LHCN-M2 (cell line): ENCODE results near the gene PDZD4. TPM values are rescaled to one million over a fixed set of nuclear protein-coding genes. Genes with fewer than 3 reads are reported as not detected.
A peak's percentile ranks its signal among the peaks of the same experiment; 100 is the strongest.

ENCODE experiments used
- DNase-seq: peaks from one replicate; pipeline ENCODE4 v3.0.0-alpha.2; 2012; ENCODE audit warnings: low read depth
- polyA plus RNA-seq: library from polyadenylated mRNA; unstranded; fragments of >200 nt; gene quantifications from one replicate; pipeline ENCODE4 v1.2.1, GENCODE V29; 2012; ENCODE audit warnings: missing spikeins
- total RNA-seq: library from RNA; depleted of rRNA; stranded (reverse); fragments of >200 nt; gene quantifications from 2 replicates; pipeline ENCODE4 v1.2.3, GENCODE V29; 2014; rRNA removed

PDZD4 gene
- 1.2 and 1.7 TPM in 2 replicates for total RNA-seq
- 0.61 TPM for polyA plus RNA-seq

DNA sequence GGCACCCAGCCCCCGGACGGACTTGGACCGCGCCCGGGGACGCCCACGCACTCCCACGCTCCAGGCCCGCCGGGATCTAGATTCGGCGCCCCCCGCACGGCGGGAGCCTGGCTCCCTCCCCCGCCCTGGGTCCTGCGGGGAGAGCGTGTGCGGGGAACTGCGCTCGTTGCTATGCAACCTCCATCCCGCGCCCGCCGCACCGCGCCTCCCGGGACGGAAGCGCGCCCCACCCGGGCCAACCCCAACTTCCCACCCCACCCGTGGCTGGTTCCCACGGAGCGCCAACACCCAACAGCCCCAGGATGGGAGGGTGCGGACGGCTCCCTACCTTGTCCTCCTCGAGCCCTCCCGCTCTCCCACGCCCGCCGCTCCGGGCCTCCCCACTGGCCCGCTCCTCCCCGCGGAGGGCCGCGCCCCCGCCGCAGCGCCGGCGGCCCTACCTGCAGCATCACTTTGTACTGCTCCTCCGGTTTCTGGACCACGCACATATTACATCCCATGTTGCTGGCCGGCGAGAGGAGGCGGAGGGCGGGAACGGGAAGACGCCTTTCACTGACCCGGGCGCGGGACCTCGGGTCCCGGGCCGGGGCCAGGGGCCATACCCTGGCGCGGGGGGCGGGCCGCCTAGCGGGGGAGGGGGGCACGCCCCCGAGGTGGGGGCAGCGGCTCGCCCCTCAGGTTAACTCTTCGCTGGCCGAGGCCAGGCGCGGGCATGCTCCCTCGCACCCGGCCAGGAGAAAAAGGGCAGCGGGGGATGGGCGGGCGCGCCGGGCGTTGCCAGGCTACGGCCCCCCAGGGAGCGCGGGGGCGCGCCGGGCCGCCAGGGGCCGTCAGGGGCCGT is at the start of gene PDZD4:
TSS of gene PDZD4 (minus strand) at position 746 of the 841 bp plus-strand sequence. CDS start at position 500, 246 bp downstream.
- no peak for DNase-seq

DNA sequence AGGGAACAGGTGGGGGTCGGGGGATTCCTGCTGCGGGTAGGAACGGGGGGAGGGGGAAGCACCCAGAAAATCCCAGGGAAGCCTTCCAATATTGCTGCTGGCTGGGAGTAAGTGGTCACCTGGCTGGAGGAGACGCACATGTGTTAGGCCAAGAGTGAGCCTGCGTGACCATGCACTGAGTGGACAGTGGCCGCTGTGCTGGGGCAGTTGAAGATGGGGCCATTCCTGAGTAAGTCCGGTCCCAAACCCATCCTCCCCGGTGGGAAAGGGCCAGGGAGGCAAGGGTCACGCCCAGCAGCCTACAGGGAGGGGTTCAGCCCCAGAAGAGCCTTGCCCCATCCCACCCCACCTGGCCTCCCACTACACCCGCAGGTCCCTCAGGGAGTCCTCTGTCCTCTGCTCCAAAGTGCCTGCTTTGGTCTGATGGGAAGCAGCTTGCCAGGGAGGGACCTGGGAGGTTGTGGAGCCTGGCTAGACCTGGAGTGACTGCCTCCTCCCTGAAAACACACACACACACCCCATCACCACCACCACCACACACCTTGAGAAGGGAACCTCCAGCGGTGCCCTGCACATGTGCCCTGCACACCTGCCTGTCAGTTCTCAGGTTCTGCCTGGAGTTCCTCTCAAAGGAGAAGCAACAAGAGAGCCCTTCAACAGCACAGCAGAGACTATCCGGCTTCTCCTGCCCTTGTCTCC is 49.5 kb upstream of the PDZD4 start:
- no peak for DNase-seq

- DNase-seq: no peak
Measured at GRCh38 chrX:153878969-153879653, 48.8 kb upstream of the PDZD4 start.

- no peak for DNase-seq
Measured at GRCh38 chrX:153878345-153878744, 48.0 kb upstream of the PDZD4 start.

- no peak for DNase-seq
Measured at GRCh38 chrX:153877571-153878261, 47.4 kb upstream of the PDZD4 start.

GRCh38 chrX:153876112-153876491 is 45.8 kb upstream of the PDZD4 start:
- DNase-seq: no peak

GRCh38 chrX:153875391-153876111 is 45.2 kb upstream of the PDZD4 start:
- peak; percentile 7 for DNase-seq

- no peak for DNase-seq
Measured at GRCh38 chrX:153874366-153875125, 44.2 kb upstream of the PDZD4 start.

GRCh38 chrX:153874085-153874365 is 43.7 kb upstream of the PDZD4 start:
- no peak for DNase-seq

DNA sequence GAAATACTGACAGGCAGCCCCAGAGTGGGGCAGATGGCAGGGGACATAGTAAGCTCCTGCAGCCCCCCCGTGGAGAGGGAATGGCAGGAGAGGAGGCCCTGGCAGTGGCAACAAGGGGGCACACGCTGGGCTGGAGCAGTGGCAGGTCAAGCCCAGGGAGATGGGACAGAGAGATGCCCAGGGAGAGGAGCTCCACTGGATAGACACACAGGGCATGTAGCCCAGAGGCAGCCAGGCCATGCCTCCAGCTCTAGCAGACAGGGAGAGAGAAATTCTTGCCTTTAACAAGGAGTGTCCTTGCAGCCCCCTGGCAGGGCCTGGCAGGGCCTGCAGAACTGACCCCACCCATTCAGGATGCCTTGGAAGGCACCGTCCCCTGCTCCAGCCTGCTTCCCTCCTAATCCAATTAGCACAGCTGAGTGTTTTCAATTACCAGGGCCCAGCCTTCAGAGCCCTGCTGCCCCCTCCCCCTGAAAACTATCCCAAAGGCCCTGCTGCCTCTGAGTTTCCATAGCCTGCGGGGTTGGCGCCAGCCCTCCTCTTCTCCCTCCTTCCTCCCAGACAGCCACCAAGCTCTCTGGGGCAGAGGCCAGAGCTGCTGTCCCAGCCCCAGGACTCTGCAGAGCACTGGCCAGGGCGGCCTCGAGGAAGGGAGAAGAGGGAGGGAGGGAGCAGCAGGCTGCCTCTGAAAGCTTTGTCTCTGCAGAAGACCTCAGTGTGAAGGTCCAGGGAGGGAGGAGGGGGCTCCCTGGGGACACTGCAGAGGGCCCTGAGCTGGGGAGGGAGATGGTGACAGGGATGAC is 43.1 kb upstream of the PDZD4 start:
- no peak for DNase-seq

GRCh38 chrX:153871946-153872878 is 41.9 kb upstream of the PDZD4 start:
- no peak for DNase-seq

- no peak for DNase-seq
Measured at GRCh38 chrX:153871451-153871850, 41.1 kb upstream of the PDZD4 start.

- no peak for DNase-seq
Measured at GRCh38 chrX:153870791-153871360, 40.5 kb upstream of the PDZD4 start.

DNA sequence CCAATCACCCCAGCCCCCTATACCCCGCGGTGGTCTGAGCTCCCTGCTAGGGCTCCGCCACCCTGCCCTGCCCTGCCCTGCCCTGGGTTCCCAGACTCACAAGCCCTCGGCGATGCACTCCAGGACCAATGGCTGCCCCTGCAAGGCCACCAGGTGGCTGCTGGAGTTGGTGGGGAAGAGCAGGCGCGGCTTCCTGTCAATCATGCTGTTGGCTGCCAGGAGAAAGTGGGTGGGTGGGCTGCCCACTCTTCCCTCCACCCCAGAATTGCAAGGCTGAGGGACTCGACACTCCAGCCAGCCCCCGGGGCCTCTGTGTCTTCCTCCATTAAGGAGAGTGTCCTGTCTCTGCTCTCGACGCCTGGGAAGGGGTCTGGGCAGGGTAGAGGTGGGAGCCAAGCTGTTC is 39.9 kb upstream of the PDZD4 start:
- DNase-seq: no peak

GRCh38 chrX:153869473-153870287 is 39.3 kb upstream of the PDZD4 start:
- no peak for DNase-seq

DNA sequence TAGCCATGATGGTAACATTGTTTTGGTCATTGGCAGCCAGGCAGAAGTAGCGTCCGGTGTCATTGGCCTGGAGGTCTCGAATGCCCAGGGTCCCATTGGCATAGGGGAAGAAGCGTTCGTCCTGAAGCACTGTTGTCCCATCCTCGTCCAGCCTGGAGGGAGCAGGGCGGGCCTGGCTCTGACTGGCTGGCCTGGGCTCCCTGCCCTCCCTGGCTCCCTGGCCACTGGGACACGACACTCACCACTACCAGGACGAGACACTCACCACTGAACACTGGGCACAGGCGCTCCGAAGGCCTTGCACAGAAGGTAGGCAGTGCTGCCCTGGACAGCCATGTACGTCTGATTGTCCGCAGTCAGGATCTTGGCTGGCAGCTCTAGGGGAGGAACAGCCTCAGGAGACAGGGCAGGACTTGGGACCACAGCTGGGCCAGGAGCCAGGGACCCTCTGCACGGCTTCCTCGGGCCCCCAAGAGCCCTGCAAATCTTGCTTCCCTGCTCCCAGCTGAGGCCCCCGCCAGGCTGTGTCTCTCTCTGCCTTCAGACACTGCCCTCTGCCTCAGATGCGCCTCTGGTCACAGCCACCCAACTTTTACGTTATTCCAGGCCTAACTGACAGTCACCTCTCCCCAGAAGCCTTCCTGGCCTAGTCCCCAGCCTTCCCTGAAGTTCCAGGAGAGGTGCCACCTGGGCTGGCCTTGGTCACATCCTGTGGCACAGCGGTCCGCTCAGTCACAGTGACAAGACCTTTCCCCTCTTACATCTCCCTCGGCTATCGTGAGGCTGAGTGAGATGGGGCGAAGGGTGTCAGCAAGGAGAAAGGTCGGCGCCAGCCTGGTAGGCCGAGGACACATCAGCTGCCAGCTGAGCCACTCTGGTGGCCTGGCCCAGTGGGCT is 38.5 kb upstream of the PDZD4 start:
- no peak for DNase-seq
